Activated T-cell treated with anti-CD3 and anti-CD28 coated beads, Interleukin-2, amount 50 U/mL, for 72 hours (primary cell): ENCODE results near the gene COL9A3. TPM values are rescaled to one million over a fixed set of nuclear protein-coding genes. Genes with fewer than 3 reads are reported as not detected.

Source experiments
- ATAC-seq, 2 donors: fragments of 150-1000 bp; cut with Tn5 transposase; replicated peaks in 1 of 2; 2 replicates each; pipeline ENCODE4 v1.10.0; 2021; ENCODE audit warnings: moderate library complexity in 2 of 2, mild to moderate bottlenecking in 1 of 2
- DNase-seq, 2 donors: peaks; one replicate each; pipeline ENCODE4 v3.0.0; 2021 to 2022; ENCODE audit warnings: mixed read lengths in 1 of 2
- H3K27ac Mint-ChIP-seq: one replicate; pipeline ENCODE4 v1.8.0; 2022; ENCODE audit warnings: mild to moderate bottlenecking, moderate library complexity, mixed read lengths
- H3K27me3 Mint-ChIP-seq: one replicate; pipeline ENCODE4 v1.8.0; 2022; ENCODE audit warnings: low read depth, mixed read lengths
- H3K36me3 Mint-ChIP-seq, 2 donors: one replicate each; pipeline ENCODE4 v1.8.0; 2022; ENCODE audit warnings: mixed read lengths in 2 of 2, mild to moderate bottlenecking in 1 of 2; ENCODE audit not compliant: insufficient read depth in 2 of 2
- H3K4me1 Mint-ChIP-seq: one replicate; pipeline ENCODE4 v1.8.0; 2022; ENCODE audit warnings: low read depth, mixed read lengths
- H3K4me3 Mint-ChIP-seq, 2 donors: one replicate each; pipeline ENCODE4 v1.8.0; 2022; ENCODE audit warnings: mild to moderate bottlenecking in 2 of 2, mixed read lengths in 2 of 2, moderate library complexity in 2 of 2
- H3K9me3 Mint-ChIP-seq, 2 donors: one replicate each; pipeline ENCODE4 v1.8.0; 2022; ENCODE audit warnings: mixed read lengths in 2 of 2
- total RNA-seq, 2 donors: library from RNA; stranded (reverse); gene quantifications; one replicate each; pipeline ENCODE4 v1.2.3, GENCODE V29; 2022

Gene COL9A3
- total RNA-seq, 2 donors from 2014 or later: 0.31 to 0.46 TPM

DNA sequence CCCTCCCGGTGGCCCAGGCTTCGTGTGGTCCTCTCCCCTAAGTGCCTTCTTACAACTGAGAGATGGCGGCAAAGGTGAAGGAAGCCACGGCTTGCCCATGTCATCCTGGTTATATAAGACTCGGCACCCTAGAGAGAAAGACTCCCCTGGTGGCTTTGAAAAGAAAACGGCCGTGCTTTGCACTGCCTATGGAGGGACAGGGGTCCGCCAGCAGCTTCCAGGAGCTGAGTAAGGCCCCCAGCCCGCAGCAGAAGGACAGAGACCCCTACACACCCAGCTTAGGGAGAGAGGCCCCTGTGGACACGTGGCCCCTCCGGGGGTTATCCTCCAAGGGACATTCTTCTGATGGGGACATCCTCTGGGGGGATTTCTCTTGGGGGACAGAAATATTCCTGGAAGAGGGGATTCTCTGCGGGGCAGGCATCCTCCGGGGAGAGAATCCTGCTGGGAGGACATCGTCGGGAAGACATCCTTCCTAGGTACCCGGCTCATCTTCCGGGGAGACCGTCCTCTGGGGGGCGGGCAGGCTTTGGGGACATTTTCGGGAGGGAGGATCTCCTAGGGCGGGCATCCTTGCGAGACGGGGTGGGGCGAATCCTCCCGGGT is 12.7 kb upstream of the COL9A3 start:
- ATAC-seq (peak in 1 of 2 donors; percentile 5), DNase-seq (no peak)
- Mint-ChIP-seq H3K36me3 (peaks cover 2 to 5% of the 10 kb centered on the region in 2 donors), H3K27ac (peak overlapping the region; percentile 96), H3K27me3 (no peaks in the 10 kb centered on the region), H3K4me1 (peaks cover 36% of the 10 kb centered on the region), H3K9me3 (no peaks in the 10 kb centered on the region), H3K4me3 (peak overlapping the region; percentile 92 to 97)

- Mint-ChIP-seq H3K27me3 (no peaks in the 10 kb centered on the region), H3K27ac (peak within 1 kb of the TSS; percentile 96), H3K4me1 (peaks cover 36% of the 10 kb centered on the region), H3K9me3 (no peaks in the 10 kb centered on the region), H3K4me3 (peak within 1 kb of the TSS; percentile 92 to 97), H3K36me3 (peaks cover 2 to 3% of the 10 kb centered on the region in 2 donors)
- DNase-seq (peak; percentile 77 to 78), ATAC-seq (peak; percentile 71 to 73)
Observed at GRCh38 chr20:62804627-62805154, 12.2 kb upstream of the COL9A3 start, which contains the start of gene OGFR. Gene OGFR (plus strand): TSS chr20:62804835. CDS start chr20:62804860, 25 bp downstream.

DNA sequence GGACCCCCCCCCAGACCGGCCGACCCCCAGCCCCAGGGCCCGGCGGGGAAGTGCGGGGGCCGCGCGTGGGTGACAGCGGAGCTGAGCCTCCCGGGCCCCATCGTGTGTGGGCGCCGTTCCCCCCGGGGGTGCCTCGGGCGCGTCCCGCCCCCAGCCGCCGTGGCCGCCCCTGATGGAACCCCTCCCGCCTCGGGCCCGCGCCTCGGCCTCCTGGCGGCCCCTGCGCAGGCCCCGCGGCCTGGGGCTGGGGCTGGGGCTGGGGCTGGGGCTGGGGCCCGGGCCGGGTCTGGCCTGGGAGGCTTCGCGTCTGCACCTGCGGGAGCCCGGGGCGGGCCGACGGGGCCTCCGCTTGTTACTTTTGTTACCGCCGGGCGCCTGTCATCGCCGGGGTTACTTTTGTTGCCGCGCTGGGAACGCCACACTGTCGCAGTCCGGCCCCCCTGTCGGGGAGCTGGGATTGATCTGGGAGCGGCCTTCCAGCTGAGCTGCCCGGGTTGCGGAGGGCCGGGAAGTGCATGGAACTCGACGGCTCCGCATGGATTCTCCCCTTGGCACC is 11.6 kb upstream of the COL9A3 start:
- H3K4me1 Mint-ChIP-seq: peaks cover 36% of the 10 kb centered on the region
- H3K36me3 Mint-ChIP-seq: peaks cover 2 to 3% of the 10 kb centered on the region in 2 donors
- DNase-seq (peak; percentile 40 to 46), ATAC-seq (peak; percentile 43 to 48)
- no peaks in the 10 kb centered on the region for H3K27me3 Mint-ChIP-seq
- H3K9me3 Mint-ChIP-seq: no peaks in the 10 kb centered on the region
- no peak overlapping the region for H3K27ac Mint-ChIP-seq
- H3K4me3 Mint-ChIP-seq: peak overlapping the region; percentile 82 to 85

GRCh38 chr20:62805711-62806382 is 11.0 kb upstream of the COL9A3 start:
- peaks cover 2 to 3% of the 10 kb centered on the region in 2 donors for H3K36me3 Mint-ChIP-seq
- H3K4me3 Mint-ChIP-seq: peak overlapping the region; percentile 82 to 85

DNA sequence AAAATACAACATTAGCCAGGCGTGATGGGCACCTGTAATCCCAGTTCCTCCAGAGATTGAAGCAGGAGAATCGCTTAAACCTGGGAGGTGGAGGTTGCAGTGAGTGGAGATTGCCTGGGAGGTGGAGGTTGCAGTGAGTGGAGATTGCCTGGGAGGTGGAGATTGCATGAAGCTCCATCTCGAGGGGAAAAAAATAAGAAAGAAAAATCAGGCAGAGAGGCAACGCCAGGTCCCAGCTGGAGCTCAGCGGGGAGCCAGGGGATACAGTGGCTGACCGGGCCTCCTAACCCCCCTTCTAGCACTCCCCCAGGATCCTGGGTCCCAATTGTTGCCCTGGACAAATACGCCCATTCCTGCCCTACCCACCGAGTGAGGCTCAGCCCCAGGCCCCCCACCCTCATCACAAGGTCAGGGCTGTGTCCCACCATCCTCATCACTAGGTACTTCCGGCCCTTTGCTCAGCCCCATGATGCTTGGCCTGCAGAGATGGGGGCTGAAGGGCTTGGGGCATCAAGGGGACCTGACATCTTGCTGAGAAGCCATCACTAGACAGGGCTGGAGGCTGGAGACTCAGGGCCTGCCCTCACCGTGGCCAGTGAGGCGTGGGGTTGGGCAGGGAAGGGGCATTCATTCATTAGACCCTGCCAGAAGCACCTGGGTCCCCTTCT is 10.3 kb upstream of the COL9A3 start:
- H3K27me3 Mint-ChIP-seq: no peaks in the 10 kb centered on the region
- peaks cover 2 to 3% of the 10 kb centered on the region in 2 donors for H3K36me3 Mint-ChIP-seq
- peaks cover 36% of the 10 kb centered on the region for H3K4me1 Mint-ChIP-seq
- ATAC-seq (no peak), DNase-seq (no peak)
- H3K9me3 Mint-ChIP-seq: no peaks in the 10 kb centered on the region
- peak overlapping the region; percentile 82 to 85 for H3K4me3 Mint-ChIP-seq
- H3K27ac Mint-ChIP-seq: no peak overlapping the region

More at GRCh38 chr20:62805711-62806382, 11.0 kb upstream of the COL9A3 start:
- no peak overlapping the region for H3K27ac Mint-ChIP-seq
- no peak for DNase-seq
- peak in 1 of 2 donors; percentile 4 for ATAC-seq
- H3K27me3 Mint-ChIP-seq: no peaks in the 10 kb centered on the region
- peaks cover 36% of the 10 kb centered on the region for H3K4me1 Mint-ChIP-seq
- H3K9me3 Mint-ChIP-seq: no peaks in the 10 kb centered on the region

DNA sequence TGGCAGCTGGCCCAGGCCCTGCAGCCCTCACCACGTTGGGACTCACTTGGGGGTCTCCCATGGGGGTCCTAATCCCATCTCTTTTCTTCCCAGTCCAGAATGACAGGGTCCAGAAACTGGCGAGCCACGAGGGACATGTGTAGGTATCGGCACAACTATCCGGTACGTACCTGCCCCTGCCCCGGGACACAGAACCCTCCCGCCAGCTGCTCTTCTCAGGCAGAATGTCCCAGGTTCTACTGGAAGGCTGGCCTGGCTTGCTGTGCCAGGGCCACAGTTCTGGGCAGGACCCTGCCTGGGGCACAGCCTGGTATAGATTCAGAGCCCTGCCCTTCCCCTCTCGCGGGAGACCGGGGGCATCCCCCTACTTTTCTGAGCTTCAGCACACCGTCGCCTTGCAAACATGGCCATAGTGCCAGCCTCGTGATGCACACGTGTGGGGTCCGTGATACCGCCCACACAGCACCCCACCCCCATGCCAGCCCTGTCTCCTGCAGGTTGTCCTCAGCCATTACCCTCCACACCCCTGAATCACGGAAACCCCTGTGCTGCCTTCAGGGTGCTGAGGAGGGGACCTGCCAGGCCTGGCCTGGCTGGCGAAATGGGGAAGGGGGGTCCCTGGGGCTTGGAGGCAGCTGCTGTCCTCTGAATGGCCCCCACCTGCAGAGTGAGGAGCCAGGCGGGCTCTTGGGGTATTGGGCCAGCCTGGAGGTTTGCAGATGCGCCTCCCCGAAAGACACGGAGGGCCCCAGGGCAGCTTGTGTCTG is 9.2 kb upstream of the COL9A3 start:
- no peak overlapping the region for H3K27ac Mint-ChIP-seq
- H3K4me3 Mint-ChIP-seq: no peak overlapping the region
- ATAC-seq: no peak
- peaks cover 36% of the 10 kb centered on the region for H3K4me1 Mint-ChIP-seq
- peaks cover 2 to 6% of the 10 kb centered on the region in 2 donors for H3K36me3 Mint-ChIP-seq
- no peak for DNase-seq
- H3K27me3 Mint-ChIP-seq: no peaks in the 10 kb centered on the region
- H3K9me3 Mint-ChIP-seq: no peaks in the 10 kb centered on the region

GRCh38 chr20:62808211-62808865 is 8.5 kb upstream of the COL9A3 start:
- Mint-ChIP-seq H3K27ac (no peak overlapping the region), H3K4me1 (peaks cover 33% of the 10 kb centered on the region), H3K27me3 (no peaks in the 10 kb centered on the region), H3K36me3 (peaks cover 2 to 6% of the 10 kb centered on the region in 2 donors), H3K4me3 (no peak overlapping the region), H3K9me3 (no peaks in the 10 kb centered on the region)
- ATAC-seq: peak; percentile 44 to 55
- peak; percentile 75 to 82 for DNase-seq

DNA sequence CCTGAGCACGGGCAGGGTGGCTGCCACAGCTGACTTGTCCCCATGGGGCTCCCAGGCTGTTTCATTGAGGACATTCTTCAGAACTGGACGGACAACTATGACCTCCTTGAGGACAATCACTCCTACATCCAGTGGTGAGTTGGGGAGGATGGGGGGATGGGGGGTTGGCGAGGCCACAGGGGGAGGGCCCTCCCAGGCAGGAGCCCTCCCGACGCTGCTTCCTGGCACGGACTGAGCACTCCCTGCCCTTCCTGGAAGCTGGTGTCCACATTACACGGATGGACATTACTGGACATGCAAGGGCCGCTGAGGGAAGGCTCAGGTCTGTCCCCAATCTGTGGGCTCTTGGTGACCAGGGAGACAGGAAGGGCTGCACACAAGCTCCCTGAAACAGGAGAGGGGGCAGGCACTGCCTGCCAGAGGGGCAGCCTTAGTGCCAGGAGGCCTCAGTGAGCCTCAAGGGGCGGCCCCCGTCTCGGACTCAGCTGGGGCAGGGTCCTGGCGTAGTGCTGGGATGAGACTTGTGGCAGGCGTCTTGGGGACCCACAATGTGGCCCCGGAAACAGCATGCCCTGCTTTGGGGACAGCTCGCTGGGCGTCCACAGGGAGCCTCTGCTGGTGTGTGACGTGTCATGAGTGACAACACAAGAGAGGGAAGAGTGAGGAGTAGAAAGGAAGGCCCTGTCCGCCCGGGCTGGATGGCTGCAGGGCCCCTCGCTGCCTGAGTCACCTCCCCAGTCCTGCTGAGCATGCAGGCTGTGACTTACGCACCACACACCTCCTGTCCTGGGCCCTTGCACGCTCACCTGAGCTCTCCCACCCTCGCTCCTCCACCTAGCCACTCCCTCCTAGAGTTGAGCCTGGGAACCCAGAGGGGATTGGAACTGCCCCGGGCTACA is 7.1 kb upstream of the COL9A3 start:
- H3K27ac Mint-ChIP-seq: no peak overlapping the region
- no peaks in the 10 kb centered on the region for H3K9me3 Mint-ChIP-seq
- no peak overlapping the region for H3K4me3 Mint-ChIP-seq
- ATAC-seq (no peak), DNase-seq (no peak)
- peaks cover 3% of the 10 kb centered on the region for H3K27me3 Mint-ChIP-seq
- H3K36me3 Mint-ChIP-seq: peaks cover under 1 to 4% of the 10 kb centered on the region in 2 donors
- peaks cover 26% of the 10 kb centered on the region for H3K4me1 Mint-ChIP-seq

GRCh38 chr20:62811320-62811719 is 5.5 kb upstream of the COL9A3 start:
- no peak for ATAC-seq
- Mint-ChIP-seq H3K27ac (no peak overlapping the region), H3K27me3 (peaks cover 17% of the 10 kb centered on the region), H3K36me3 (peaks cover 0 to 4% of the 10 kb centered on the region in 2 donors), H3K4me1 (peaks cover 27% of the 10 kb centered on the region), H3K9me3 (no peaks in the 10 kb centered on the region), H3K4me3 (no peak overlapping the region)
- DNase-seq: no peak

DNA sequence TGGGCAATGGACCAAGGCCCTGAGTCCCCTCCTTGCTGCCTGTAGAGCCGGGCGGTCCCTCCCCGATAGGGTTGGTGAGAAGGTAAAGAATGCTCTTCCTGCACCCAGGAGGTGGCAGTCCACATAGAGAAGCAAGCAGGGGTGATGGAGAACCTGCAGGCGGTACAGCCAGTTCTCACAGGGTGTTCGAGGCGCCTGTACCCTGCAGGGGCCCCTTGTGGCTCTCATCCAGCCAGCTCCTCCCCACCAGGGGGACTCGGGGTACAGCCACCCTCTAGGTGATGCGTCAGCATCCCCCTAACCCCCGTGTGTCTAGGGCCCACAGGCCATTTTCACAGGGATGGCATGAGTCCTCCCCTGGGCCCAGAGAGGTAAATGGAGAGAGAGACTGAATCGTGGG is 5.1 kb upstream of the COL9A3 start:
- Mint-ChIP-seq H3K27ac (no peak overlapping the region), H3K4me1 (peaks cover 23% of the 10 kb centered on the region), H3K4me3 (no peak overlapping the region), H3K27me3 (peaks cover 17% of the 10 kb centered on the region), H3K36me3 (peaks cover 0 to 4% of the 10 kb centered on the region in 2 donors), H3K9me3 (no peaks in the 10 kb centered on the region)
- ATAC-seq (no peak), DNase-seq (no peak)

- H3K9me3 Mint-ChIP-seq: no peaks in the 10 kb centered on the region
- ATAC-seq (no peak), DNase-seq (no peak)
- no peak overlapping the region for H3K4me3 Mint-ChIP-seq
- H3K36me3 Mint-ChIP-seq: peaks cover 0 to 4% of the 10 kb centered on the region in 2 donors
- H3K27ac Mint-ChIP-seq: no peak overlapping the region
- peaks cover 17% of the 10 kb centered on the region for H3K27me3 Mint-ChIP-seq
- H3K4me1 Mint-ChIP-seq: peaks cover 17% of the 10 kb centered on the region
Observed at GRCh38 chr20:62812181-62812906, 4.5 kb upstream of the COL9A3 start.
